Kidney (tissue), 14 donors: Measurements from ENCODE around the gene ADAMTS15. TPM values are rescaled to one million over a fixed set of nuclear protein-coding genes. Genes with fewer than 3 reads are reported as not detected.
A peak's percentile ranks its signal among the peaks of the same experiment; 100 is the strongest.

Experiments
- DNase-seq, 5 donors: peaks; one replicate each; pipeline ENCODE4 v3.0.0-alpha.2; 2013 to 2020
- FAIRE-seq: peaks from 2 replicates; lab custom pipeline; 2012; peaks lifted over from hg19 to GRCh38; lab: Jason Lieb, UNC
- H3K27ac ChIP-seq, 2 donors: one replicate each; pipeline ENCODE4 v1.7.0; 2013; ENCODE audit warnings: low read depth in 2 of 2, low read length in 2 of 2, inconsistent platforms in 1 of 2
- H3K27me3 ChIP-seq: one replicate; pipeline ENCODE4 v1.7.1; 2013; ENCODE audit warnings: low read length, inconsistent platforms; ENCODE audit not compliant: control insufficient read depth, insufficient read depth
- H3K36me3 ChIP-seq, 3 donors: one replicate each; pipeline versions ENCODE4 v1.7.0 to v1.7.1; 2013; ENCODE audit warnings: low read length in 3 of 3, control low read depth in 1 of 3, inconsistent platforms in 1 of 3; ENCODE audit not compliant: insufficient read depth in 3 of 3, control insufficient read depth in 2 of 3
- H3K4me1 ChIP-seq, 3 donors: one replicate each; pipeline versions ENCODE4 v1.7.0 to v1.7.1; 2013; ENCODE audit warnings: low read length in 3 of 3, inconsistent platforms in 1 of 3, low read depth in 1 of 3; ENCODE audit not compliant: control insufficient read depth in 2 of 3, insufficient read depth in 2 of 3
- H3K4me3 ChIP-seq, 3 donors: one replicate each; pipeline versions ENCODE4 v1.7.0 to v1.8.1; 2013; ENCODE audit warnings: low read length in 3 of 3, control low read depth in 1 of 3, inconsistent platforms in 1 of 3
- H3K9ac ChIP-seq, 3 donors: one replicate each; pipeline versions ENCODE4 v1.7.0 to v1.7.1; 2013; ENCODE audit warnings: low read length in 3 of 3, control low read depth in 1 of 3, inconsistent platforms in 1 of 3
- H3K9me3 ChIP-seq, 3 donors: one replicate each; pipeline versions ENCODE4 v1.7.0 to v1.7.1; 2013; ENCODE audit warnings: low read length in 3 of 3, control low read depth in 1 of 3, inconsistent platforms in 1 of 3; ENCODE audit not compliant: control insufficient read depth in 2 of 3, insufficient read depth in 1 of 3
- intact Hi-C: fragments of 100-400 bp; cut with DNase I; formaldehyde crosslinking; loops from one replicate; pipeline ENCODE4 v1.11.1; 2022
- polyA plus RNA-seq: library from polyadenylated mRNA; stranded (reverse); fragments of 350-450 nt; fragmentation: Illumina TruSeq; extraction: RNeasy Lipid Tissue Mini Kit (QIAGEN cat#74804); gene quantifications from one replicate; pipeline ENCODE4 v1.2.3, GENCODE V29; 2014; ENCODE audit warnings: low read depth, low replicate concordance; ENCODE audit not compliant: insufficient read depth
- total RNA-seq: library from RNA; stranded (reverse); fragmentation: NEBNext Ultra II Directional; extraction: Animal tissue kit (Norgen Biotek cat#: 25700); gene quantifications from one replicate; pipeline ENCODE4 v1.2.1, GENCODE V29; 2021
- TF ChIP-seq, protein P1 (sequence below): IDR thresholded peaks from 3 replicates; pipeline ENCODE4 v1.5.1; 2012; ENCODE audit warnings: mild to moderate bottlenecking, moderate library complexity, borderline replicate concordance; ENCODE audit not compliant: insufficient read depth; ENCODE audit errors: extremely low read depth
- donor health status: control.
- donor health status: control.
- donor health status: control.
- donor health status: control.
- donor health status: control.
- donor health status: DM: yes; HTN: yes; CAD: no.
- donor health status: Normal renal cell carcinoma (clear cell type).

Gene ADAMTS15
- total and polyA plus RNA-seq, 2 donors from 2014 or later = 3.6 to 6.2 TPM

DNA sequence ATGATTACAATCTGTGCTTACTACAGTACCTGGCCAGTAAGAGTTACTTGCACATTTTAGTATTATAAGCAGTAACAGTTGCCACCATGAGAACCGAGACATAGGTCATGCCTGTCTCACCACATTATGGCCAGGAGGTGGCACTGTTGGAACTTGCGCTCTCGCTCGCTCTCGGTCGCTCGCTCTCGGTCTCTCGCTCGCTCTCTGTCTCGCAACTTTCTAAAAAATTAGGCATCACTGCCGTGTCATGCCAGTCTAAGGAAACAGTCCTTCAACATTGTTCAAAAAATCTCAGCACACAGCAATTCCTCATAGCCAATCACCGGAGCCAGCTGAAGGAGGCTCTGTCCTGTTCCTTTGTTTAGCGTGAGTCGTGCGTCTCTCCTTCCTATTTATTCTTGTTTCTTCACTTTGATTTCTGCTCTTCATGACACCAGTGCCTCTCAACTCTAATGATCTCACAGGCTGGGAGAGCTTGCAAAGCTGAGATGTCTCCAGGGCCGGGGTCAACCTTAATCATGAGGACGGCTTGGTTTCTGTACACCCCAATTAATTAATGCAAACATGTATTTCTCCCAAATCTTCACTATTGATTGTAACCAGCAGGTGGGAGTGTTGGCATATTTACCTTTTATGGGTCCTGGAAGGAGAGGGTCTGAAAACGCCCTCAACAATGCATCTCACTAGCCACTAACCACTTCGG lies 13.8 kb upstream of the ADAMTS15 start:
- H3K27me3 ChIP-seq = peaks cover 3% of the 10 kb centered on the region
- H3K4me3 ChIP-seq = peak overlapping the region; percentile 88 to 94 (median 93)
- TF ChIP-seq, protein P1, sequence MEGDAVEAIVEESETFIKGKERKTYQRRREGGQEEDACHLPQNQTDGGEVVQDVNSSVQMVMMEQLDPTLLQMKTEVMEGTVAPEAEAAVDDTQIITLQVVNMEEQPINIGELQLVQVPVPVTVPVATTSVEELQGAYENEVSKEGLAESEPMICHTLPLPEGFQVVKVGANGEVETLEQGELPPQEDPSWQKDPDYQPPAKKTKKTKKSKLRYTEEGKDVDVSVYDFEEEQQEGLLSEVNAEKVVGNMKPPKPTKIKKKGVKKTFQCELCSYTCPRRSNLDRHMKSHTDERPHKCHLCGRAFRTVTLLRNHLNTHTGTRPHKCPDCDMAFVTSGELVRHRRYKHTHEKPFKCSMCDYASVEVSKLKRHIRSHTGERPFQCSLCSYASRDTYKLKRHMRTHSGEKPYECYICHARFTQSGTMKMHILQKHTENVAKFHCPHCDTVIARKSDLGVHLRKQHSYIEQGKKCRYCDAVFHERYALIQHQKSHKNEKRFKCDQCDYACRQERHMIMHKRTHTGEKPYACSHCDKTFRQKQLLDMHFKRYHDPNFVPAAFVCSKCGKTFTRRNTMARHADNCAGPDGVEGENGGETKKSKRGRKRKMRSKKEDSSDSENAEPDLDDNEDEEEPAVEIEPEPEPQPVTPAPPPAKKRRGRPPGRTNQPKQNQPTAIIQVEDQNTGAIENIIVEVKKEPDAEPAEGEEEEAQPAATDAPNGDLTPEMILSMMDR = peak; percentile 91
- intact Hi-C loops = loop anchor here (5.0 to 10.0 kb wide), 2 partner anchors 400 to 428 kb away; no protein-coding TSS in a partner anchor
- FAIRE-seq = peak; percentile 91
- peak overlapping the region; percentile 80 to 86 (median 83) for H3K9ac ChIP-seq
- H3K9me3 ChIP-seq = no peaks in the 10 kb centered on the region
- peak overlapping the region in 1 of 2 donors; percentile 71 for H3K27ac ChIP-seq
- H3K4me1 ChIP-seq = peaks cover 0 to 8% (median 0%) of the 10 kb centered on the region in 3 donors
- H3K36me3 ChIP-seq = no peaks in the 10 kb centered on the region
- peak in 4 of 5 donors; percentile 84 to 96 (median 90) for DNase-seq

DNA sequence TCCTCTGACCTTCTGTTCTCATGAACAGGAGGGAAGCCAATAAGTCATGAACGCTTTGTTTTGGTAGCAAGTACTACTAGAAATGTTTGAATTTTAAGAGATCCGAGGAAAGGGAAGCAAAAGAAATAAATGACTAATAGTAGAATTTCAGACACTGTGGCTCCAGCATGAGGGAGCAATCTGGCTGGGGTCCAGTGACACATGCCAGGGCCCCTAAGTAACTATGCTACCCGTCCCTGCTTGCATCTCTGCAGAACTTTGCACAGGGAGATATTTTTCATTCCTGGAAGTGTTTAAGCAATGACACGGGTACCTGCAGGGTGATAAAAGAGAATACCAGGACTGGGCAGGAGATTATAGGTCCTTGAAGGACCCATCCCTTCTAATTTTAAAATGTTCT lies 12.8 kb upstream of the ADAMTS15 start:
- intact Hi-C loops = loop anchor here (10.0 kb wide), 1 partner anchor 399 kb away; no protein-coding TSS in a partner anchor
- H3K9me3 ChIP-seq = no peaks in the 10 kb centered on the region
- no peaks in the 10 kb centered on the region for H3K36me3 ChIP-seq
- no peak for DNase-seq
- H3K9ac ChIP-seq = no peak overlapping the region
- no peak overlapping the region for H3K27ac ChIP-seq
- no peak for FAIRE-seq
- TF ChIP-seq, protein P1 = no peak
- H3K4me3 ChIP-seq = no peak overlapping the region
- peaks cover 0 to 8% (median 0%) of the 10 kb centered on the region in 3 donors for H3K4me1 ChIP-seq
- H3K27me3 ChIP-seq = no peaks in the 10 kb centered on the region

GRCh38 chr11:130436171-130436570 lies 12.3 kb upstream of the ADAMTS15 start:
- intact Hi-C loops = loop anchor here (10.0 kb wide), 1 partner anchor 399 kb away; no protein-coding TSS in a partner anchor
- Histone ChIP-seq H3K4me3 (no peak overlapping the region), H3K9me3 (no peaks in the 10 kb centered on the region), H3K27ac (no peak overlapping the region), H3K9ac (no peak overlapping the region), H3K27me3 (no peaks in the 10 kb centered on the region), H3K36me3 (no peaks in the 10 kb centered on the region), H3K4me1 (peaks cover 0 to 8% (median 0%) of the 10 kb centered on the region in 3 donors)
- DNase-seq = no peak
- TF ChIP-seq, protein P1 = no peak
- FAIRE-seq = no peak
